ENCODE data around the gene GPRIN2.
"Not testable (repeated sequence)": the region's sequence is repeated elsewhere in the genome, so short reads cannot be mapped to it uniquely, and the experiment has no call there.

DNA sequence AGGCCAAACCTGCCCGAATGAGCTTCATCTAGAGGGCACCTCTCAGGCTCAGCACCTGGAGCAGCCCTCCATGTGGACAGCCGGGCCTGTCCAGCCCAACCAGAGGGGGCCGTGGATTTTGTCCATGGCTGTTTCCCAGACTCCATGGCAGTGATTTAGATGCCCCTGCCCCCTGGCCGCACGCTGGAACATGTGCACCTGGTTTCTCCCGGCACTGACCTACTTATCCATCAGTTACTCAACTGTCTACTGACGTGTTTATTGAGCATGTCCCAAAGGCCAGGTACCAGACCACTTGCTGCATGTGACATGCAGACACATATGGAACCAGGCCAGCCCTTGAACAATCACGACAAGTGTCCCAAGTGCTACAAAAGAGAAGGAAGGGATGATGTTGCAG, 43.1 kb downstream of the GPRIN2 start:
- TF ChIP-seq, protein P1, sequence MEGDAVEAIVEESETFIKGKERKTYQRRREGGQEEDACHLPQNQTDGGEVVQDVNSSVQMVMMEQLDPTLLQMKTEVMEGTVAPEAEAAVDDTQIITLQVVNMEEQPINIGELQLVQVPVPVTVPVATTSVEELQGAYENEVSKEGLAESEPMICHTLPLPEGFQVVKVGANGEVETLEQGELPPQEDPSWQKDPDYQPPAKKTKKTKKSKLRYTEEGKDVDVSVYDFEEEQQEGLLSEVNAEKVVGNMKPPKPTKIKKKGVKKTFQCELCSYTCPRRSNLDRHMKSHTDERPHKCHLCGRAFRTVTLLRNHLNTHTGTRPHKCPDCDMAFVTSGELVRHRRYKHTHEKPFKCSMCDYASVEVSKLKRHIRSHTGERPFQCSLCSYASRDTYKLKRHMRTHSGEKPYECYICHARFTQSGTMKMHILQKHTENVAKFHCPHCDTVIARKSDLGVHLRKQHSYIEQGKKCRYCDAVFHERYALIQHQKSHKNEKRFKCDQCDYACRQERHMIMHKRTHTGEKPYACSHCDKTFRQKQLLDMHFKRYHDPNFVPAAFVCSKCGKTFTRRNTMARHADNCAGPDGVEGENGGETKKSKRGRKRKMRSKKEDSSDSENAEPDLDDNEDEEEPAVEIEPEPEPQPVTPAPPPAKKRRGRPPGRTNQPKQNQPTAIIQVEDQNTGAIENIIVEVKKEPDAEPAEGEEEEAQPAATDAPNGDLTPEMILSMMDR (IDR thresholded peaks at IDR 0.05), result not testable (repeated sequence)
- not testable (repeated sequence) for TF ChIP-seq POLR2A (IDR thresholded peaks at IDR 0.05)
